ENCODE measurements around the gene PLBD2.

PLBD2 gene

GRCh38 chr12:113391650-113392337 is 33.4 kb downstream of the PLBD2 start:
- no peak overlapping the region for H3K27ac ChIP-seq
- no peak for TF ChIP-seq CTCF (conservative IDR thresholded peaks at IDR 0.05)

GRCh38 chr12:113392520-113392919 is 34.1 kb downstream of the PLBD2 start:
- no peak for TF ChIP-seq CTCF (conservative IDR thresholded peaks at IDR 0.05)
- H3K27ac ChIP-seq, result no peak overlapping the region

- no peak overlapping the region for H3K27ac ChIP-seq
- no peak for TF ChIP-seq CTCF (conservative IDR thresholded peaks at IDR 0.05)
These were observed 34.7 kb downstream of the PLBD2 start for GRCh38 chr12:113392988-113393579.

GRCh38 chr12:113393749-113394148 is 35.4 kb downstream of the PLBD2 start:
- no peak overlapping the region for H3K27ac ChIP-seq
- no peak for TF ChIP-seq CTCF (conservative IDR thresholded peaks at IDR 0.05)

GRCh38 chr12:113395119-113395518 is 36.7 kb downstream of the PLBD2 start:
- no peak for TF ChIP-seq CTCF (conservative IDR thresholded peaks at IDR 0.05)
- no peak overlapping the region for H3K27ac ChIP-seq

GRCh38 chr12:113396200-113396599 is 37.8 kb downstream of the PLBD2 start:
- no peak for TF ChIP-seq CTCF (conservative IDR thresholded peaks at IDR 0.05)
- H3K27ac ChIP-seq, result no peak overlapping the region

- TF ChIP-seq CTCF (conservative IDR thresholded peaks at IDR 0.05), result no peak
- no peak overlapping the region for H3K27ac ChIP-seq
These were observed 38.6 kb downstream of the PLBD2 start for GRCh38 chr12:113396828-113397496.
